MM.1S (cell line): ENCODE results near the gene MS4A10.

ENCODE experiments used
- DNase-seq: peaks from one replicate; pipeline ENCODE4 v3.0.0-alpha.2; 2015
- H2AFZ ChIP-seq: fragments of 300-600 bp; sonication (generic); 2 replicates; pipeline ENCODE4 v1.6.0; 2016; ENCODE audit warnings: antibody characterized with exemption, low read length
- H3F3A ChIP-seq: fragments of 300-600 bp; sonication (generic); 2 replicates; pipeline ENCODE4 v1.6.1; 2016; ENCODE audit warnings: mild to moderate bottlenecking, antibody characterized with exemption, low read length, moderate library complexity, mixed read lengths; ENCODE audit not compliant: insufficient read depth
- H3K27ac ChIP-seq: fragments of 300-600 bp; sonication (generic); 2 replicates; pipeline ENCODE4 v1.5.1; 2016; ENCODE audit warnings: mild to moderate bottlenecking, low read length
- H3K27me3 ChIP-seq: fragments of 300-600 bp; sonication (generic); replicated peaks from 2 replicates; pipeline ENCODE4 v1.6.0; 2016; ENCODE audit warnings: low read length; ENCODE audit not compliant: insufficient read depth
- H3K36me3 ChIP-seq: fragments of 300-600 bp; sonication (generic); replicated peaks from 2 replicates; pipeline ENCODE4 v1.6.1; 2016; ENCODE audit warnings: mild to moderate bottlenecking, low read length, mixed read lengths; ENCODE audit not compliant: insufficient read depth
- H3K4me1 ChIP-seq: fragments of 300-600 bp; sonication (generic); 2 replicates; pipeline ENCODE4 v1.6.1; 2016; ENCODE audit warnings: low read length, mixed read lengths
- H3K4me2 ChIP-seq: fragments of 300-600 bp; sonication (generic); 2 replicates; pipeline ENCODE4 v1.6.0; 2016; ENCODE audit warnings: low read depth, low read length
- H3K4me3 ChIP-seq: fragments of 300-600 bp; sonication (generic); 2 replicates; pipeline ENCODE4 v1.5.1; 2016; ENCODE audit warnings: low read length, mixed read lengths
- H3K79me2 ChIP-seq: fragments of 300-600 bp; sonication (generic); 2 replicates; pipeline ENCODE4 v1.6.1; 2016; ENCODE audit warnings: mixed run types, low read length, mixed read lengths
- H3K9ac ChIP-seq: fragments of 300-600 bp; sonication (generic); 2 replicates; pipeline ENCODE4 v1.6.1; 2016; ENCODE audit warnings: low read length, mixed read lengths
- H3K9me2 ChIP-seq: fragments of 300-600 bp; sonication (generic); replicated peaks from 2 replicates; pipeline ENCODE4 v1.6.1; 2016; ENCODE audit warnings: mild to moderate bottlenecking, low read length, mixed read lengths; ENCODE audit not compliant: insufficient read depth
- H3K9me3 ChIP-seq: fragments of 300-600 bp; sonication (generic); replicated peaks from 2 replicates; pipeline ENCODE4 v1.6.1; 2016; ENCODE audit warnings: mild to moderate bottlenecking, low read length, mixed read lengths; ENCODE audit not compliant: insufficient read depth
- H4K20me1 ChIP-seq: fragments of 300-600 bp; sonication (generic); 2 replicates; pipeline ENCODE4 v1.6.1; 2016; ENCODE audit warnings: mild to moderate bottlenecking, low read length, moderate library complexity, mixed read lengths; ENCODE audit not compliant: insufficient read depth
- EZH2 ChIP-seq: fragments of 300-600 bp; sonication (generic); optimal IDR thresholded peaks from 2 replicates; pipeline ENCODE3; 2017; ENCODE audit warnings: low read depth, mild to moderate bottlenecking, antibody characterized with exemption, low read length, mixed read lengths
- EZH2phosphoT487 ChIP-seq: fragments of 300-600 bp; sonication (generic); IDR thresholded peaks from 2 replicates; pipeline ENCODE4 v1.6.1; 2018; ENCODE audit warnings: antibody characterized with exemption, low read length
- TF ChIP-seq, protein P1 (sequence below): fragments of 300-600 bp; sonication (generic); IDR thresholded peaks from 2 replicates; pipeline ENCODE4 v1.5.1; 2016; ENCODE audit warnings: antibody characterized with exemption, low read length, mixed read lengths

MS4A10 gene

DNA sequence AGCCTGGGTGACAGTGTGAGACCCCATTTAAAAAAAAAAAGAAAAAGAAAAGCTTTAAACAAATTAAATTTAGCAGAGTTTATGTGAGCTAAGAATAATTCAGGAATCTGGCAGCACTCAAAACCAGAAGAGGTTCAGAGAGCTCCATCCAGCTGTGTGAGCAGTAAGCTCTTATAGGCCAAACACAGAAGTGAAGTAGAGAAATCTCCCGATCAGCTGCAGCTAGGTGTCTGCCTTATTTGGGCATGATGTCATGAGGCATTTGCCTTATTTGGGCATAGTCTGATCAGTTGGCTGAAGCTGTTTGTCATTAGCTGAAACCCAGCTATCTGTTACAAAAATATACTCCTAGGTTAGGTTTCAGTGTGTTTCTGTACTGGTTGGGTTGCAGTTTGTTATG lies 20.3 kb upstream of the MS4A10 start:
- Histone ChIP-seq H3K27ac (peak overlapping the region; percentile 75), H3K9me2 (no peaks in the 10 kb centered on the region), H3K4me2 (peak overlapping the region; percentile 55), H3K9me3 (no peaks in the 10 kb centered on the region), H3K79me2 (no peaks in the 10 kb centered on the region), H3K27me3 (no peaks in the 10 kb centered on the region), H3K9ac (no peak overlapping the region), H2AFZ (no peak overlapping the region), H4K20me1 (no peaks in the 10 kb centered on the region), H3F3A (peaks cover 14% of the 10 kb centered on the region), H3K36me3 (no peaks in the 10 kb centered on the region), H3K4me1 (peaks cover 48% of the 10 kb centered on the region), H3K4me3 (no peak overlapping the region)
- DNase-seq = peak; percentile 91
- TF ChIP-seq EZH2phosphoT487 = no peak

DNA sequence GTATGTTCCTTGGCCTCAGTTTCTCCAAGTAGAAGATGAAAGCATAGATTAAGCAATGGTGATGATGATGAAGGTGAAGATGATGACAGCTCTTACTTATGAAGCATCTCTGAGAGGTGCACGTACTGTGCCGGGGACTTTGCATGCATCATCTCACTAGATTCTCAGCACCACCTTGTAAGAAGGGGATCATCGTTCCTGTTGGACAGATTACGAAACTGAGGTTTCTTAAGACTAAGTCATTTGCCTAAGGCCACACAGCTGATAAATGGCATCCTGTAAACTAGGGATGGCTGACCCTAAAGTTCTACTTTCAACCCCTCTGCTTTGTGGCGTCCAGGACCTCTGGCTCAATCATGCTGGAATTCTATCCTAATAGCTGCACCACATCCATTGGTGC lies 19.8 kb upstream of the MS4A10 start:
- TF ChIP-seq, protein P1, sequence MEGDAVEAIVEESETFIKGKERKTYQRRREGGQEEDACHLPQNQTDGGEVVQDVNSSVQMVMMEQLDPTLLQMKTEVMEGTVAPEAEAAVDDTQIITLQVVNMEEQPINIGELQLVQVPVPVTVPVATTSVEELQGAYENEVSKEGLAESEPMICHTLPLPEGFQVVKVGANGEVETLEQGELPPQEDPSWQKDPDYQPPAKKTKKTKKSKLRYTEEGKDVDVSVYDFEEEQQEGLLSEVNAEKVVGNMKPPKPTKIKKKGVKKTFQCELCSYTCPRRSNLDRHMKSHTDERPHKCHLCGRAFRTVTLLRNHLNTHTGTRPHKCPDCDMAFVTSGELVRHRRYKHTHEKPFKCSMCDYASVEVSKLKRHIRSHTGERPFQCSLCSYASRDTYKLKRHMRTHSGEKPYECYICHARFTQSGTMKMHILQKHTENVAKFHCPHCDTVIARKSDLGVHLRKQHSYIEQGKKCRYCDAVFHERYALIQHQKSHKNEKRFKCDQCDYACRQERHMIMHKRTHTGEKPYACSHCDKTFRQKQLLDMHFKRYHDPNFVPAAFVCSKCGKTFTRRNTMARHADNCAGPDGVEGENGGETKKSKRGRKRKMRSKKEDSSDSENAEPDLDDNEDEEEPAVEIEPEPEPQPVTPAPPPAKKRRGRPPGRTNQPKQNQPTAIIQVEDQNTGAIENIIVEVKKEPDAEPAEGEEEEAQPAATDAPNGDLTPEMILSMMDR = no peak
- no peak for TF ChIP-seq EZH2
- TF ChIP-seq EZH2phosphoT487 = no peak
- H3K79me2 ChIP-seq = no peaks in the 10 kb centered on the region
- no peaks in the 10 kb centered on the region for H4K20me1 ChIP-seq
- H3K27me3 ChIP-seq = no peaks in the 10 kb centered on the region
- H3K27ac ChIP-seq = peak overlapping the region; percentile 75
- H2AFZ ChIP-seq = no peak overlapping the region
- H3K9ac ChIP-seq = no peak overlapping the region
- no peak overlapping the region for H3K4me3 ChIP-seq
- H3K9me2 ChIP-seq = no peaks in the 10 kb centered on the region
- no peaks in the 10 kb centered on the region for H3K9me3 ChIP-seq
- H3F3A ChIP-seq = peaks cover 14% of the 10 kb centered on the region
- H3K4me2 ChIP-seq = peak overlapping the region; percentile 55
- no peaks in the 10 kb centered on the region for H3K36me3 ChIP-seq
- H3K4me1 ChIP-seq = peaks cover 48% of the 10 kb centered on the region
- DNase-seq = no peak

DNA sequence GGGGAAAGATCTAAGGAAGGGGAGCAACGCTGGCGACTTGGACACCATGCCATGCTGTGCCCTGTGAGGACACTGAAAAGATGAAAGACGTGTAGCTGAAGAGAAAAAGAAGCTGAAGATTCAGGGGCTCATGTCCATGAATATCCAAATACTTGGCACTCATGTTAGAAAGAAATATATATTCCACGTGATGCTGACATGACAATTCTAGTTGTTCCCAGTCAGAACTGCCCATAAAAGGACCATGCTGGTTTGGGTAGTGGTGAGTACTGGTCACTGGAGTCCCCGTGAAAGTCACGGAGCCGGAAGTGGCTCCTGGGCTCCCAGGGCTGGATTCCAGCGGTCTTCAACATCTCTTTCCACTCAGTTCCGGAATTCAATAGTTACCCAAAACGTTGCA lies 18.6 kb upstream of the MS4A10 start:
- no peak for TF ChIP-seq EZH2
- TF ChIP-seq, protein P1 = no peak
- no peak for TF ChIP-seq EZH2phosphoT487
- no peak overlapping the region for H3K4me3 ChIP-seq
- peaks cover 42% of the 10 kb centered on the region for H3K4me1 ChIP-seq
- H3K9ac ChIP-seq = no peak overlapping the region
- no peak overlapping the region for H3K27ac ChIP-seq
- H3K9me2 ChIP-seq = no peaks in the 10 kb centered on the region
- no peaks in the 10 kb centered on the region for H3K79me2 ChIP-seq
- H3F3A ChIP-seq = peaks cover 14% of the 10 kb centered on the region
- no peaks in the 10 kb centered on the region for H3K36me3 ChIP-seq
- H4K20me1 ChIP-seq = no peaks in the 10 kb centered on the region
- H3K27me3 ChIP-seq = no peaks in the 10 kb centered on the region
- no peak overlapping the region for H3K4me2 ChIP-seq
- no peak overlapping the region for H2AFZ ChIP-seq
- no peaks in the 10 kb centered on the region for H3K9me3 ChIP-seq
- no peak for DNase-seq

DNA sequence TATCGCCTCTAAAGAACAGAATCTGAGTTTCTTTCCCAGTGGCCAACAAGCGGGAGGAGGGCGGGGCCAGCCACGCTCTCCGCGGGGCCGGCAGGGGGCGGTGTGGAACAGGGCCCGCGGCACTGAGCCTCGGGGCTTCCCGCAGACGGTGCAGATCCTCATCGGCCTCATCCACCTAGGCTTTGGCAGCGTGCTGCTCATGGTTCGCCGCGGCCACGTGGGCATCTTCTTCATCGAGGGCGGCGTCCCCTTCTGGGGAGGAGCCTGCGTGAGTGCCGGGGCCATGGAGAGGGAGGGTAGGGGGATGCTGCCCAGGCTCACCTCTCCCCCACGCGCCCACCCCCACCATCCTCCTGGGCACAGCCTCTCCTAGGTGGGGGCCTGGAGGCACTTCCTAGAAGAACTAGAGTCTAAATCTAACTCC lies 17.7 kb upstream of the MS4A10 start:
- Histone ChIP-seq H3F3A (peaks cover 14% of the 10 kb centered on the region), H2AFZ (no peak overlapping the region), H3K36me3 (no peaks in the 10 kb centered on the region), H3K4me3 (no peak overlapping the region), H3K9me2 (no peaks in the 10 kb centered on the region), H3K9ac (no peak overlapping the region), H3K4me2 (no peak overlapping the region), H3K4me1 (peaks cover 33% of the 10 kb centered on the region), H3K27me3 (no peaks in the 10 kb centered on the region), H3K9me3 (no peaks in the 10 kb centered on the region), H4K20me1 (no peaks in the 10 kb centered on the region), H3K79me2 (no peaks in the 10 kb centered on the region), H3K27ac (no peak overlapping the region)
- TF ChIP-seq, protein P1 = no peak
- TF ChIP-seq EZH2phosphoT487 (no peak), EZH2 (no peak)
- no peak for DNase-seq
